PFSK-1 (cell line): ENCODE measurements around the gene C1QTNF12.

Source experiments
- FOXP2 ChIP-seq: optimal IDR thresholded peaks from 2 replicates; pipeline ENCODE3; 2011; ENCODE audit warnings: borderline replicate concordance, control low read depth, inconsistent platforms; ENCODE audit not compliant: insufficient read depth; ENCODE audit errors: extremely low read length, extremely low read depth
- POLR2AphosphoS5 ChIP-seq: IDR thresholded peaks from 2 replicates; pipeline ENCODE4 v1.6.1; 2012; ENCODE audit warnings: low read depth, mild to moderate bottlenecking, control low read depth, low read length, moderate library complexity
- SIN3A ChIP-seq: IDR thresholded peaks from 2 replicates; pipeline ENCODE4 v1.6.1; 2012; ENCODE audit warnings: mild to moderate bottlenecking, low read length, moderate library complexity, borderline replicate concordance; ENCODE audit not compliant: insufficient read depth
- TAF1 ChIP-seq: IDR thresholded peaks from 2 replicates; pipeline ENCODE4 v1.6.1; 2012; ENCODE audit warnings: low read length, control low read depth, borderline replicate concordance; ENCODE audit not compliant: insufficient read depth
- TF ChIP-seq, protein P1 (sequence below), 2 experiments: IDR thresholded peaks; 2 replicates each; pipeline versions ENCODE4 v1.6.1 to v1.8.0; 2011 to 2012; ENCODE audit warnings: low read depth in 2 of 2, low read length in 2 of 2, control low read depth in 1 of 2, inconsistent platforms in 1 of 2, mild to moderate bottlenecking in 1 of 2, moderate library complexity in 1 of 2; ENCODE audit not compliant: insufficient read depth in 1 of 2

Gene C1QTNF12

DNA sequence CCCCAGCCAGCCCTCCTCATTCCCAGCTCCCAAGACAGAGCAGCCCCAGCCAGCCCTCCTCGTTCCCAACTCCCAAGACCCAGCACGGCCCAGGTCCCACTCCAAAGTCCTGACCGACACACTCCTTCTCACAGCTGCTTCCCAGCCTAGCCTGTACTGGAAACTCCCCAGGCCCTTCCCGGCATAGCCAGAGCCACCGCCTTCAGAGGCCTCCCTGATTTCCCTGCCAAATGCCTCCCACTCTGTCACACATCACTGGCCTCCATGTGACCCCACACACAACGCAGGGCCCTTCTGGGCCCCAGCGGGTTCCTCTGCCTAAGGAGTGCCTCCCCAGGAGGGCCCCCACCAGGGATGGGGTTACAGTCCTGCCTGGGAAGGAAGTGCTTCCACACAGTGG lies 24.3 kb upstream of the C1QTNF12 start:
- TF ChIP-seq TAF1 (no peak), SIN3A (no peak), POLR2AphosphoS5 (no peak), FOXP2 (no peak)
- TF ChIP-seq, protein P1, sequence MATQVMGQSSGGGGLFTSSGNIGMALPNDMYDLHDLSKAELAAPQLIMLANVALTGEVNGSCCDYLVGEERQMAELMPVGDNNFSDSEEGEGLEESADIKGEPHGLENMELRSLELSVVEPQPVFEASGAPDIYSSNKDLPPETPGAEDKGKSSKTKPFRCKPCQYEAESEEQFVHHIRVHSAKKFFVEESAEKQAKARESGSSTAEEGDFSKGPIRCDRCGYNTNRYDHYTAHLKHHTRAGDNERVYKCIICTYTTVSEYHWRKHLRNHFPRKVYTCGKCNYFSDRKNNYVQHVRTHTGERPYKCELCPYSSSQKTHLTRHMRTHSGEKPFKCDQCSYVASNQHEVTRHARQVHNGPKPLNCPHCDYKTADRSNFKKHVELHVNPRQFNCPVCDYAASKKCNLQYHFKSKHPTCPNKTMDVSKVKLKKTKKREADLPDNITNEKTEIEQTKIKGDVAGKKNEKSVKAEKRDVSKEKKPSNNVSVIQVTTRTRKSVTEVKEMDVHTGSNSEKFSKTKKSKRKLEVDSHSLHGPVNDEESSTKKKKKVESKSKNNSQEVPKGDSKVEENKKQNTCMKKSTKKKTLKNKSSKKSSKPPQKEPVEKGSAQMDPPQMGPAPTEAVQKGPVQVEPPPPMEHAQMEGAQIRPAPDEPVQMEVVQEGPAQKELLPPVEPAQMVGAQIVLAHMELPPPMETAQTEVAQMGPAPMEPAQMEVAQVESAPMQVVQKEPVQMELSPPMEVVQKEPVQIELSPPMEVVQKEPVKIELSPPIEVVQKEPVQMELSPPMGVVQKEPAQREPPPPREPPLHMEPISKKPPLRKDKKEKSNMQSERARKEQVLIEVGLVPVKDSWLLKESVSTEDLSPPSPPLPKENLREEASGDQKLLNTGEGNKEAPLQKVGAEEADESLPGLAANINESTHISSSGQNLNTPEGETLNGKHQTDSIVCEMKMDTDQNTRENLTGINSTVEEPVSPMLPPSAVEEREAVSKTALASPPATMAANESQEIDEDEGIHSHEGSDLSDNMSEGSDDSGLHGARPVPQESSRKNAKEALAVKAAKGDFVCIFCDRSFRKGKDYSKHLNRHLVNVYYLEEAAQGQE (IDR thresholded peaks at IDR 0.05; ENCODE audit: insufficient read depth in 1 of 2, low read depth in 2 of 2, low read length in 2 of 2) = no peak

DNA sequence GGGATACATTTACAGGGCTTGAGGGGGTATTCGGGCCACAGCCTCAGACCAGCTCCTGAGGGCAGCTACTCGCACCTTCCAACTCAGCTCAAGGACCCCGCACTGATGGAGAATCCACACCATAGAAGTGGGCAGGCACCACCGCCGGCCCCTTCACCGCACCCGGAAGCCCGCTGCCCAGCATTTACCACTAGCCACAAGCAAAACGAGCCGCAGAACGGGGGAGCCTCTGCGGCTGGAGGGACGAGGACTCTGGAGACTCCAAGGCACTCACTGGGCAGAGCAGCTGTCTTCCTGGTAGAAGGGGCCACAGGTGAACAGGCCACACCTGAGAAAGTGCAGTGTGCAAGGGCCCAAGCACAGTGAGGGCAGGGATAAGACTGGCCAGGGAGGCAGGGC lies 21.8 kb upstream of the C1QTNF12 start:
- TF ChIP-seq, protein P1 (IDR thresholded peaks at IDR 0.05; ENCODE audit: insufficient read depth in 1 of 2, low read depth in 2 of 2, low read length in 2 of 2) = no peak
- TF ChIP-seq TAF1 (no peak), FOXP2 (no peak), POLR2AphosphoS5 (no peak), SIN3A (no peak)

DNA sequence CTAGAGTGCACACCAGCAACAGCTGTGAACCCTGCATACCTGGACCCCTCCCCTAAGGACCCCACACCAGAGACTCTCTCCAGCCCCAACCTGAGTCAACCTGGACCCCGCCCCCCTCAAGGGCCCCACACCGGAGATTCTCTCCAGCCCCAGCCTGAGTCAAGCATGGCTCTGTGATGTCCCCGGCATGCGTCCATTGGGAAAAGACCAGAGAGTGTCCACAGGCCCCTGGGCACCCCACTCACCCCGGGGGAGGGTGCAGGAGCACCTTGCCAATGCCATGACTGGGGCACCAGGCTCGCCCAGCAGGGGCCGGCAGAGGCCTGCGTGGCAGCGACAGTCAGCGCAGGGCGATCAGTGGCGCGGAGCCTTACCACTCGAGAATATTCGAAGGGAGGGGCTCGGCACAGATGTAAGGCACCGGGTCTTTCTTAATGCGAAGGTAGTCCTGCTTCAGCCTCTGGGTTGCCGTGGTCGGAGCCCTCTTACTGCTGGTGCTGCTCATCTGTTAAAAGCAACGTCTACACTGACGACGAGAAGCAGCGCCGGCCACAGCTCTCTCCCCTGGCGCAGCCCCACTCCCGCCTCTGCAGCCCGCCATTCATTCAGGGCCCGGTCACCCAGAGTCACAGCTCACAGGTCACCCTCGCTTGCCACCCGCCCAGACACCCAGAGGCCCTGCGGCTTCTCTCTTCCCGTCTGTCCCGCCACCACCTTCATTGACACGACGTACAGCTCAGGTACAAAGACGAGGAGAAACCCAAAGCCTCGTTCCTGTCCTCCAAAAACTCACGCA lies 21.2 kb upstream of the C1QTNF12 start:
- no peak for TF ChIP-seq SIN3A
- TF ChIP-seq, protein P1 (IDR thresholded peaks at IDR 0.05; ENCODE audit: insufficient read depth in 1 of 2, low read depth in 2 of 2, low read length in 2 of 2) = no peak
- no peak for TF ChIP-seq FOXP2
- no peak for TF ChIP-seq POLR2AphosphoS5
- no peak for TF ChIP-seq TAF1

DNA sequence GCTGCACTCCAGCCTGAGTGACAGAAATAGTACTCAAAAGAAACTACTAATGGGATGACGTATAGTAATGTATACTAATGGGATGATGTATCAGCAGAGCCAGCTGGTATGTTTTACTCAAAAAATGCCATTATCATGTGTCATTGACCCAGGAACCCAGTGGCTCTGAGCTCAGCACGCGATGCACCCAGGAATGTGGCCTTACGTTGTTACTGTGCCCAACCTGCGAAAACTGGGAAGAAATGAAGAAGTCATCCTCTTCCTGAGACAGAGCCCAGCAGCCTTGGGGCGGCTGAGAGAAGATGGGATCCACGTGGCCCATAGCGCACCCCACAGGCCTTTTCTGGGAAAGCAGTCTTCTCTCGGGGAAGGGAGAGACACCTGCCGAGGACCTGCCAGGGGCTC lies 18.3 kb upstream of the C1QTNF12 start:
- TF ChIP-seq SIN3A (no peak), FOXP2 (no peak), TAF1 (no peak), POLR2AphosphoS5 (no peak)
- TF ChIP-seq, protein P1 (IDR thresholded peaks at IDR 0.05; ENCODE audit: insufficient read depth in 1 of 2, low read depth in 2 of 2, low read length in 2 of 2) = no peak

DNA sequence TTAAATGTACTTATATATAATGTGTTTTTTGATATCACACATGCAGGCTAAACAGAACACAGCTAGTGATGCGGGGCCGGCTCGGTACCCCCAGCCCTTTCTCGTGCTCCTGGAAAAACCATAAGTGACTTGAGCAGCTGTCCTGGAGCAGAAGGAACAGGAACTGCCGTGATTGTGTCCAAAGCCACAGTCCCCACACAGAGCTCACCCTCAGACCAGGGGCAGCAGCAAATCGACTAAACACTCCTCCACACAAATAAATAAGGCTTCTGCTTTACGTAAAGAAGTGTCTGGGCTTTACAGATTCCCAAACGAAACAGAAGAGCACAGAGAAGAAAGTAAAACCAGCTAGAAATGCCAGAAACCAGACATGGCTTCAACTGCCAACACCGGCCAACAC lies 17.5 kb upstream of the C1QTNF12 start:
- no peak for TF ChIP-seq SIN3A
